ENCODE results near the gene DDX55. TPM values are rescaled to one million over a fixed set of nuclear protein-coding genes. Genes with fewer than 3 reads are reported as not detected.

The DDX55 gene
- total and polyA plus RNA-seq, 2 of the 13 experiments (the other 11 are each of a cell fraction or from before 2014, with no cell fraction given), result 22.2 to 37.0 TPM

GRCh38 chr12:123601602-123602489 lies at the start of gene DDX55 (continued):
- peak; percentile 67; the same call in 1 of the 2 replicates for TF ChIP-seq HINFP (CRISPR knock-in tag; IDR thresholded peaks at IDR 0.05; ENCODE audit: low read depth)
- TF ChIP-seq ZNF574 (CRISPR knock-in tag; IDR thresholded peaks at IDR 0.05), result peak; percentile 96
- TF ChIP-seq NFYC (CRISPR knock-in tag; IDR thresholded peaks at IDR 0.05), result peak; percentile 59
- peak; percentile 44; the same call in 1 of the 2 replicates for TF ChIP-seq JUN (CRISPR knock-in tag; IDR thresholded peaks at IDR 0.05)
- peak; percentile 86; the same call in 1 of the 2 replicates for TF ChIP-seq ZNF713 (CRISPR knock-in tag; IDR thresholded peaks at IDR 0.05)
- peak; percentile 83 for TF ChIP-seq ATF1 (CRISPR knock-in tag; IDR thresholded peaks at IDR 0.05)
- TF ChIP-seq HES4 (CRISPR knock-in tag; IDR thresholded peaks at IDR 0.05; ENCODE audit: borderline replicate concordance), result 0 out of 2 replicates have a peak, but pooled peaks have one; percentile 3
- TF ChIP-seq ZNF784 (CRISPR knock-in tag; IDR thresholded peaks at IDR 0.05; ENCODE audit: borderline replicate concordance), result peak; percentile 96
- peak; percentile 83; the same call in 1 of the 2 replicates for TF ChIP-seq TBX2 (CRISPR knock-in tag; IDR thresholded peaks at IDR 0.05; ENCODE audit: borderline replicate concordance)
- TF ChIP-seq GMEB2 (CRISPR knock-in tag; IDR thresholded peaks at IDR 0.05; ENCODE audit: low read depth), result no peak
- TF ChIP-seq ZBTB7A (CRISPR knock-in tag; IDR thresholded peaks at IDR 0.05), result peak; percentile 71
- TF ChIP-seq GPN1 (CRISPR knock-in tag; IDR thresholded peaks at IDR 0.05; ENCODE audit: borderline replicate concordance), result 0 out of 2 replicates have a peak, but pooled peaks have one; percentile 64
- TF ChIP-seq ZHX2 (IDR thresholded peaks at IDR 0.05; ENCODE audit: low read depth), result peak; percentile 79
- TF ChIP-seq ZHX2 (CRISPR knock-in tag; IDR thresholded peaks at IDR 0.05; ENCODE audit: borderline replicate concordance), result peak; percentile 78; the same call in 1 of the 2 replicates
- peak; percentile 96 for TF ChIP-seq THAP11 (CRISPR knock-in tag; IDR thresholded peaks at IDR 0.05)

Data from HepG2 (cell line).